Skeletal muscle satellite cell (primary cell): ENCODE measurements around the gene OR2H1.

Experiments
- H3K27me3 ChIP-seq: 2 replicates; pipeline ENCODE4 v1.7.0; 2013; ENCODE audit warnings: low read length; ENCODE audit not compliant: control insufficient read depth, insufficient read depth
- H3K36me3 ChIP-seq: 2 replicates; pipeline ENCODE4 v1.7.0; 2013; ENCODE audit warnings: mild to moderate bottlenecking, control low read depth, low read length; ENCODE audit not compliant: insufficient read depth
- H3K4me1 ChIP-seq: 2 replicates; pipeline ENCODE4 v1.7.0; 2013; ENCODE audit warnings: low read length; ENCODE audit not compliant: control insufficient read depth, insufficient read depth
- H3K4me2 ChIP-seq: 2 replicates; pipeline ENCODE4 v1.7.0; 2013; ENCODE audit warnings: mild to moderate bottlenecking, low read length
- H3K4me3 ChIP-seq: 2 replicates; pipeline ENCODE4 v1.7.0; 2013; ENCODE audit warnings: low read length
- H3K9ac ChIP-seq: 2 replicates; pipeline ENCODE4 v1.7.0; 2013; ENCODE audit warnings: mild to moderate bottlenecking, low read depth, low read length, moderate library complexity
- H3K9me3 ChIP-seq: replicated peaks from 2 replicates; pipeline ENCODE4 v1.7.0; 2013; ENCODE audit warnings: mild to moderate bottlenecking, control low read depth, low read length

Gene OR2H1

DNA sequence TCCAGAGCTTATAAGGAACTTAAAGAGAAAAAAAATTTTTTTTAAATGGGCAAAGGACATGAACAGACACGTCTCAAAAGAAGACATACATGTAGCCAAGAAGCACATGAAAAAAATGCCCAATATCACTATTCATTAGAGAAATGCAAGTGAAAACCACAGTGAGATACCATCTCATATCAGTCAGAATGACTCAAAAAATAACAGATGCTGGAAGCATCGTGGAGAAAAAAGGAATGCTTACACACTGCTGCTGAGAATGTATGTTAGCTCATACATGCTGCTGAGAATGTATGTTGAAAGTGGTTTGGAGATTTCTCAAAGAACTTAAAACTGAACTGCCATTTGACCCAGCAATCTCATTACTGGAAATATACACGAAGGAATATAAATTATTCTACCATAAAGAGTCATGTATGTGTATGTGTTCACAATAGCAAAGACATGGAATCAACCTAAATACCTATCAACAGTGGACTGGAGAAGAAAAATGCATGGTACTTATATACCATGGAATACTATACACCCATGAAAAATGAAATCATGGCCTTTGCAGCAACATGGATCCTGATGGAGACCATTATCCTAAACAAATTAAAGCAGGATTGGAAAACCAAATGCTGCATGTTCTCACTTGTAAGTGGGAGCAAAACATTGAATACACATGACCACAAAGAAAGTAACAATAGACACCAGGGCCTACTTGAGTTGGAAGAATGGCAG is 5.3 kb upstream of the OR2H1 start:
- Histone ChIP-seq H3K9ac (no peak overlapping the region), H3K36me3 (no peaks in the 10 kb centered on the region), H3K4me2 (no peak overlapping the region), H3K4me3 (no peak overlapping the region), H3K9me3 (peaks cover 3% of the 10 kb centered on the region), H3K27me3 (no peaks in the 10 kb centered on the region), H3K4me1 (no peaks in the 10 kb centered on the region)

DNA sequence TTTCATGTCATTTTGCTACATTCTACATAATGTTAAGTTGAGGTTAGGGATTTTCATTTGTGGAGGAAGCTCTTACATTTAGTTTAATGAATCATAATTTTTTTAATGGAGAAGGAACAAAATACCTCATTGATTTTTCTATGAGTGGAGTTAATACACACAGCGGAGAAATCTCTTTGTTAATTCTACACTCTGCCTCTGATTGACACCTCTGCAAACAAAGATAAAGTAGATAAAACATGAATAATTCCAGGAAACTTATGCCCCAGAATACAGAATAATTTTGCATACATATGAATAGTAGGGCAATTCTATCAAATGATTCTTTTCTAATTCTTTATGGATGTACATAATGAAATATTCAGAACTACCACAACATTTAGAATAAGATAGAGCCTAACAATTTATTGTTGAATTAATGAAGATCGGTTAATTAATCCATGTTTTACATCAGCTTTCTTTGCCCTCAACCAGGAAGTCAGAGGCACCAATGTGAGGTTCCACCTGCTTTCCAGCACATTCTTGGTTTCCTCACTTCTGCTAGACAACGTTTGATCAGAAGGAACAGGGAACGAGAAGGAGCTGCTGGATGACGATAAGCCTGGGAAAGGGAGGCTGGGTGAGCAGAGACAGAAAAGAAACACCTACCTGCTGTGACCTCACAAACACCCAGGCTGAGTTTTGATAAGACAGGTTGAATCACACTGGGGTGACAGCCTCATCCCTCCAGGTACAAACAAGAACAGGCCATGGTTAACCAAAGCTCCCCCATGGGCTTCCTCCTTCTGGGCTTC is 4.3 kb downstream of the OR2H1 start:
- Histone ChIP-seq H3K4me1 (no peaks in the 10 kb centered on the region), H3K4me3 (no peak overlapping the region), H3K36me3 (no peaks in the 10 kb centered on the region), H3K9me3 (no peaks in the 10 kb centered on the region), H3K9ac (no peak overlapping the region), H3K27me3 (no peaks in the 10 kb centered on the region), H3K4me2 (no peak overlapping the region)

DNA sequence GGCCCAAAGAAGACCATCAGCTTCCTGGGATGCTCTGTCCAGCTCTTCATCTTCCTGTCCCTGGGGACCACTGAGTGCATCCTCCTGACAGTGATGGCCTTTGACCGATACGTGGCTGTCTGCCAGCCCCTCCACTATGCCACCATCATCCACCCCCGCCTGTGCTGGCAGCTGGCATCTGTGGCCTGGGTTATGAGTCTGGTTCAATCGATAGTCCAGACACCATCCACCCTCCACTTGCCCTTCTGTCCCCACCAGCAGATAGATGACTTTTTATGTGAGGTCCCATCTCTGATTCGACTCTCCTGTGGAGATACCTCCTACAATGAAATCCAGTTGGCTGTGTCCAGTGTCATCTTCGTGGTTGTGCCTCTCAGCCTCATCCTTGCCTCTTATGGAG is 5.1 kb downstream of the OR2H1 start:
- Histone ChIP-seq H3K4me1 (no peaks in the 10 kb centered on the region), H3K9ac (no peak overlapping the region), H3K27me3 (no peaks in the 10 kb centered on the region), H3K9me3 (no peaks in the 10 kb centered on the region), H3K4me2 (no peak overlapping the region), H3K36me3 (no peaks in the 10 kb centered on the region), H3K4me3 (no peak overlapping the region)

DNA sequence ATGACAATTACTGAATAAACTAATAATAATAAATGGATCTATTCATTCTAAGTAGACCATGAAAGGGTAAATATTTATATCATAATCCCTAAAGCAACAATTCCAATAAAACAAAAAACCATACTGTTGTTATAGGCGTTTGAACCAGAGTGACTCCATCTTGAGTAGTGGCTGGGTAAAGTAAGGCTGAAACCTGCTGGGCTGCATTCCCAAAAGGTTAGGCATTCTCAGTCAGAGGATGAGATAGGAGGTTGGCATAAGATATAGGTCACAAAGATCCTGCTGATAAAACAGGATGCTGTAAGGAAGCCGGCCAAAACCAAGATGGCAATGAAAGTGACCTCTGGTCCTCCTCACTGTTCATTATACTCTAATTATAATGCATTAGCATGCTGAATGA is 8.3 kb downstream of the OR2H1 start:
- Histone ChIP-seq H3K4me1 (no peaks in the 10 kb centered on the region), H3K9ac (no peak overlapping the region), H3K4me3 (no peak overlapping the region), H3K4me2 (no peak overlapping the region), H3K9me3 (no peaks in the 10 kb centered on the region), H3K27me3 (no peaks in the 10 kb centered on the region), H3K36me3 (no peaks in the 10 kb centered on the region)

DNA sequence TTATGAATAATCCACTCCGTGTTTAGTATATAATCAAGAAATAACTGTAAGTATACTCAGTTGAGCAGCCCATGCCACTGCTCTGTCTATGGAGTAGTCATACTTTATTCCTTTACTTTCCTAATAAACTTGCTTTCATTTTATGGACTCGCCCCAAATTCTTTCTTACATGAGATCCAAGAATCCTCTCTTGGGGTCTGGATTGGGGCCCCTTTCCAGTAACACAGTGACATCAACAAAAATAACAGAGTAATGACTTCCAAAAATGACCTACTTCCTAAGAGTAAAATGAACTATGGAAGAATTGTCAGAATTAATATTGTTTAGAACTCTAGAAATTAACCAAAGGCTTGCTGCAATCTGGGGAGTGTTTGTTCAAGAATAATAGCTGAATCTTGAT is 8.8 kb downstream of the OR2H1 start:
- H3K27me3 ChIP-seq: no peaks in the 10 kb centered on the region
- no peak overlapping the region for H3K4me2 ChIP-seq
- H3K4me1 ChIP-seq: no peaks in the 10 kb centered on the region
- H3K9ac ChIP-seq: no peak overlapping the region
- H3K9me3 ChIP-seq: no peaks in the 10 kb centered on the region
- H3K4me3 ChIP-seq: no peak overlapping the region
- H3K36me3 ChIP-seq: no peaks in the 10 kb centered on the region

DNA sequence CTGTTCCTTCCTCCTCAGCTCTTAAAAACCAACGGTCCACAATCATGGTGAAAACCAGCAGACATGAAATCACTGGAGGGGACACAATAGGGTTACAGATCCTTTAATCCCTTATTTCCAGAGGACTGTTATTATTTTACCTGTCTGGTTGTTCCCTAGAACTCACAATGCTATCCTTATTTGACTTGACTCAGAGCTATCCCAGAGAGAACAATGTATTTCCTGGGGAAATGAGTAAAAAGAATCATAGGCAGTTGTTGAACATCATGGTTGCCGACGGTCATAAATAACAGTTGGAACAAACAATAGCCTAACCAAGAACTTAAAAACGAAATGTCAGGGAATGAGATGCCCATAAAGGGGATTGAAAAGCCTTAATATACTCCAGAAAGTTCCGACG is 9.3 kb downstream of the OR2H1 start:
- Histone ChIP-seq H3K4me2 (no peak overlapping the region), H3K4me3 (no peak overlapping the region), H3K36me3 (no peaks in the 10 kb centered on the region), H3K9ac (no peak overlapping the region), H3K4me1 (no peaks in the 10 kb centered on the region), H3K9me3 (no peaks in the 10 kb centered on the region), H3K27me3 (no peaks in the 10 kb centered on the region)

DNA sequence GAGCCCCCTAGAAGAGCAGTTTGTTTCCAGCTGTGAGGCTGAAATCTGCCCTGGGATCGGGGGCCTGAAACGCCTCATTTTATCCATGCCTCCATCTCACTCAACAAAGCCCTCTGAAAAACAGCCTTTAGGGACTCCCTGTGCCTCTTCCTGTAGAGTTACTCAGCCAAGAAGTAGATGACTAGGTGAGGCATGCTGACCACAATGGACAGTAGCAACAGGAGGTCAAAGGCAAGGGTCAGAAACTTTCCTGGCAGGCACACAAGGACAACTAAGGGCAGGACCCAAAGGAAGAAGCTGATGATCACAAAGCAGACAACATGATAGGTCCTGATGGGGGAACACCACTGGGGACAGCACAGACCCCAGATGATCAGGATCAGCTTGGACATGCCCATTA is 18.0 kb downstream of the OR2H1 start:
- Histone ChIP-seq H3K36me3 (no peaks in the 10 kb centered on the region), H3K9ac (no peak overlapping the region), H3K4me3 (no peak overlapping the region), H3K4me2 (no peak overlapping the region), H3K9me3 (peaks cover 13% of the 10 kb centered on the region), H3K27me3 (no peaks in the 10 kb centered on the region), H3K4me1 (no peaks in the 10 kb centered on the region)

DNA sequence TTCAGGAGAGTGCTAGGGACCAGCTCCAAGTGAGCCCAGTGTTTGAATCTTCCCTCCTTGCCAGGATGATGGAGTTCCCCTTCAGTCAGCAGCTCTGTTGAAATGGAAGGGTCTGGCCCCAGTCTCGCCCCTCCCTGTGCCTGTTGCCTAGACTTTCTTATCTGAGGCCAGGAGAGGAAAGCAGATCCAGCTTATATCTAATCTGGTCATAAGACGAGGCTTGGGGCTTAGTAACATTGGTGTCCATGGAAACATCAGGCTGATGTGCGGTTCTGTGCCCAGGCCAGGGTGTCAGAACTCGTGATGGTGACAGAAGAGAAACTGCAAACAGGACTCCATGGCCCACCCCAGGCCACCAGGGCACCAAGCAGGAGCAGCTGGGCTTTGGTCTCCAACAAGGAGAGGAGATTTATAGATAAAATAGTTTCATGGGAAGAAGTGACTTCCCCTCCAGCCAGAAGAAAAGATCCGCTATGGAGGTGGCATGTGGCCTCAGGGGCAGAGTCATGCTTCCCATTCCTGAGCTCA is 21.0 kb downstream of the OR2H1 start:
- Histone ChIP-seq H3K9ac (no peak overlapping the region), H3K4me2 (no peak overlapping the region), H3K27me3 (no peaks in the 10 kb centered on the region), H3K9me3 (peaks cover 13% of the 10 kb centered on the region), H3K36me3 (no peaks in the 10 kb centered on the region), H3K4me3 (no peak overlapping the region), H3K4me1 (no peaks in the 10 kb centered on the region)

DNA sequence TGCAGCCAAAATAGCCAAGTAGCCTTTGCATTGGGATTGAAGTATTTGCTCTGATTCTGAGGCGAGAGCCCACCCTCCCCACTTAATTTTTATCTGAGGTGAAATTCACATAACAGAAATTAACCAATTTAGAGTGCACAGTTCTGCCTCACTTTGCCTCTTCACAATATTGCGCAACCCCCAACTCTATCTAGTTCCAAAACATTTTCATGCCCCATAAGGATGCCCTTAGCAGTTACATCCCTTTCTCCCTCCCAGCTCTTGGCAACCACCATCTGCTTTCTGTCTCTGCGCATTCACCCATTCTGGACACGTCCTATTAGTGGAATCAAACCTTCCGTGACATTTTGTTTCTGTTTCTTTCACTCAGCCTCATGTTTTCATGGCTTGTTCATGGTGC is 21.8 kb downstream of the OR2H1 start:
- Histone ChIP-seq H3K36me3 (no peaks in the 10 kb centered on the region), H3K4me1 (no peaks in the 10 kb centered on the region), H3K9ac (no peak overlapping the region), H3K4me2 (no peak overlapping the region), H3K9me3 (peaks cover 13% of the 10 kb centered on the region), H3K27me3 (no peaks in the 10 kb centered on the region), H3K4me3 (no peak overlapping the region)

DNA sequence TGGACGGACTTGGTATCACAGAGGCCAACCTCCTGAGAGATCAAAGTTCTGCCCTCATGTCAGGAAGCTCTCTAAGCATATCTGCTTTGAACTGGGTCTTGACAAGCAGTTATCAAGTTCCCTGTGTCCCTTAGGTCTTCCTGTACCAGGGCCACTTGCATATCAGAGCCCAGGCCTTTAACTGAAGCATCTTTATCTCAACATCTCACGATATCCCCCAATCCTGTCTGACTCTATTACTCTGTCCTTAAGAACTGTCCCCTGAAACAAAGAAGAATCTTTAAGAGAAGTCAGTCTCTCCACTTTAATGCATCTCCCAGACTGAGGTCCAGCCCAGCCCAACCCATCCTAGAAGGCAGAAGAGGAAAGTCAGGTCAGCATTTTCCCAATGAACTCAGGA is 22.6 kb downstream of the OR2H1 start:
- Histone ChIP-seq H3K4me1 (no peaks in the 10 kb centered on the region), H3K9me3 (peaks cover 13% of the 10 kb centered on the region), H3K27me3 (no peaks in the 10 kb centered on the region), H3K9ac (no peak overlapping the region), H3K36me3 (no peaks in the 10 kb centered on the region), H3K4me2 (no peak overlapping the region), H3K4me3 (no peak overlapping the region)

DNA sequence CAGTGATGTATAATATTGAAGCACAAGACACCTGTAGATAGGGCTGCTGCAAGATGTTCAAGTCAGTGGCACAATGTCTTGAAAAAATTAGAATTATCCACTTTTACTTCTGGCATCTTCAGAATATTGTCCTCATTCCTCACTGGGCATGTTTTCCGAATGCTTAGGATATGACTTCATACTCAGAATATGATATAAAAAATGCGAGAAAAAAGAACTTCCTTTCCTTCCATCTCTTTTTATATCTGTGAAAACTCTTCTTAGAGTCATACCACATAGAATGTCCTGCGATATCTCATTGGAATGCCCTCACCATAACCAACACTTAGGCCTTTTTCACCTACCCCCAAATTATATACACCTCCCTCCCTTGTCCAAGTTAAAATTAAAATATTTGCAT is 26.2 kb downstream of the OR2H1 start:
- Histone ChIP-seq H3K36me3 (no peaks in the 10 kb centered on the region), H3K9me3 (no peaks in the 10 kb centered on the region)

DNA sequence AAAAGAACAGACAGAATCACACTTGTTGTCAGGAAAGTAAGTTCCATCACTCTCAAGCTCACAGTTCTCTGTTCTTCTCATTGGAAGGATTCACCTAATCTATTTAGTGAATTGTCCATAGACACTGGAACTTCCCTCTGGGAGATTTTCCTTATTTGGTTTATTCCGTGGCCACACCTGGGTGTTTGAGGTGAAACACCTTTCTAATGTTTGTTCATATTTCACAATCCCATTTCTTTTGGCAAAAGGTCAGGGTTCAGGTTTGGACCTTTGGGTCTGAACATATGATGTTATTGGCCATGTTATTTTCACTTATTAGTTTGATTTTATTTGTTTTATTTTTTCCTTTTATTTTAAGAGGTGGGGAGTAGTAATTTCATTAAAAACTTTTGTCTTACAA is 26.8 kb downstream of the OR2H1 start:
- Histone ChIP-seq H3K4me2 (no peak overlapping the region), H3K36me3 (no peaks in the 10 kb centered on the region), H3K9me3 (no peaks in the 10 kb centered on the region), H3K27me3 (no peaks in the 10 kb centered on the region), H3K9ac (no peak overlapping the region), H3K4me3 (no peak overlapping the region), H3K4me1 (no peaks in the 10 kb centered on the region)

More for the DNA sequence above, 26.2 kb downstream of the OR2H1 start:
- Histone ChIP-seq H3K9ac (no peak overlapping the region), H3K27me3 (no peaks in the 10 kb centered on the region), H3K4me3 (no peak overlapping the region), H3K4me2 (no peak overlapping the region), H3K4me1 (no peaks in the 10 kb centered on the region)
